CD4-positive, alpha-beta memory T cell (primary cell): ENCODE results near the gene ZMAT5. TPM values are rescaled to one million over a fixed set of nuclear protein-coding genes. Genes with fewer than 3 reads are reported as not detected.
A peak's percentile ranks its signal among the peaks of the same experiment; 100 is the strongest.
"Not testable (repeated sequence)": the region's sequence is repeated elsewhere in the genome, so short reads cannot be mapped to it uniquely, and the experiment has no call there.

ENCODE experiments used
- CTCF ChIA-PET: fragments of 350-600 bp; sonication (Branson Sonifier 250); formaldehyde crosslinking; loops from one replicate; lab custom pipeline; 2021; ENCODE audit warnings: inconsistent platforms; ENCODE audit not compliant: partially characterized antibody; lab: Charles Lee
- POLR2A ChIA-PET: fragments of 350-600 bp; sonication (Branson Sonifier 250); formaldehyde crosslinking; loops from one replicate; lab custom pipeline; 2021; ENCODE audit not compliant: partially characterized antibody; lab: Charles Lee
- DNase-seq, 5 donors: peaks; one replicate each; pipeline versions ENCODE4 v3.0.0 to v3.0.0-alpha.2; 2020 to 2022; ENCODE audit warnings: mixed read lengths in 1 of 5
- H3K27ac ChIP-seq: one replicate; pipeline ENCODE4 v1.7.0; 2013; ENCODE audit warnings: low read depth, low read length
- H3K27me3 ChIP-seq: 2 replicates; pipeline ENCODE4 v1.7.0; 2013; ENCODE audit warnings: mild to moderate bottlenecking, low read length, moderate library complexity; ENCODE audit not compliant: insufficient read depth
- H3K36me3 ChIP-seq: 2 replicates; pipeline ENCODE4 v1.7.0; 2013; ENCODE audit warnings: mild to moderate bottlenecking, low read length, moderate library complexity; ENCODE audit not compliant: insufficient read depth
- H3K4me1 ChIP-seq: 2 replicates; pipeline ENCODE4 v1.7.0; 2013; ENCODE audit warnings: mild to moderate bottlenecking, low read length, moderate library complexity; ENCODE audit not compliant: insufficient read depth
- H3K4me3 ChIP-seq, 2 donors: one replicate each; pipeline ENCODE4 v1.7.0; 2013; ENCODE audit warnings: low read length in 2 of 2, mild to moderate bottlenecking in 1 of 2
- H3K9me3 ChIP-seq, 2 donors: one replicate each; pipeline ENCODE4 v1.7.0; 2013; ENCODE audit warnings: low read length in 2 of 2, control low read depth in 1 of 2; ENCODE audit not compliant: control insufficient read depth in 1 of 2
- H3K27ac Mint-ChIP-seq, 7 donors: one replicate each; pipeline ENCODE4 v1.8.0; 2020 to 2021; ENCODE audit warnings: mixed read lengths in 7 of 7, mild to moderate bottlenecking in 6 of 7, inconsistent platforms in 3 of 7, moderate library complexity in 3 of 7
- H3K27me3 Mint-ChIP-seq, 2 donors: one replicate each; pipeline ENCODE4 v1.8.0; 2020 to 2021; ENCODE audit warnings: mixed read lengths in 2 of 2
- H3K36me3 Mint-ChIP-seq, 2 donors: one replicate each; pipeline ENCODE4 v1.8.0; 2020 to 2021; ENCODE audit warnings: mixed read lengths in 2 of 2, inconsistent platforms in 1 of 2, mild to moderate bottlenecking in 1 of 2
- H3K4me1 Mint-ChIP-seq, 4 donors: one replicate each; pipeline ENCODE4 v1.8.0; 2020 to 2021; ENCODE audit warnings: mixed read lengths in 4 of 4, mild to moderate bottlenecking in 1 of 4
- H3K4me3 Mint-ChIP-seq, 8 donors: one replicate each; pipeline ENCODE4 v1.8.0; 2020 to 2021; ENCODE audit warnings: mixed read lengths in 8 of 8, mild to moderate bottlenecking in 7 of 8, moderate library complexity in 6 of 8, inconsistent platforms in 3 of 8
- H3K9me3 Mint-ChIP-seq, 8 donors: one replicate each; pipeline ENCODE4 v1.8.0; 2020 to 2021; ENCODE audit warnings: mixed read lengths in 8 of 8, mild to moderate bottlenecking in 5 of 8, inconsistent platforms in 3 of 8, moderate library complexity in 1 of 8
- intact Hi-C: fragments of 100-400 bp; cut with micrococcal nuclease; formaldehyde crosslinking; loops from one replicate; pipeline ENCODE4 v1.15.1; 2023
- polyA plus RNA-seq, 2 donors: library from polyadenylated mRNA; unstranded; fragments of 300-500 nt; fragmentation: Illumina TruSeq; gene quantifications; one replicate each; pipeline ENCODE4 v1.2.3, GENCODE V29; 2021
- total RNA-seq, 2 experiments: library from RNA; stranded (reverse); gene quantifications; one replicate each; pipeline ENCODE4 v1.2.3, GENCODE V29; 2021

Gene ZMAT5
- total and polyA plus RNA-seq, 4 experiments from 2014 or later, result 16.3 to 67.7 (median 31.3) TPM

DNA sequence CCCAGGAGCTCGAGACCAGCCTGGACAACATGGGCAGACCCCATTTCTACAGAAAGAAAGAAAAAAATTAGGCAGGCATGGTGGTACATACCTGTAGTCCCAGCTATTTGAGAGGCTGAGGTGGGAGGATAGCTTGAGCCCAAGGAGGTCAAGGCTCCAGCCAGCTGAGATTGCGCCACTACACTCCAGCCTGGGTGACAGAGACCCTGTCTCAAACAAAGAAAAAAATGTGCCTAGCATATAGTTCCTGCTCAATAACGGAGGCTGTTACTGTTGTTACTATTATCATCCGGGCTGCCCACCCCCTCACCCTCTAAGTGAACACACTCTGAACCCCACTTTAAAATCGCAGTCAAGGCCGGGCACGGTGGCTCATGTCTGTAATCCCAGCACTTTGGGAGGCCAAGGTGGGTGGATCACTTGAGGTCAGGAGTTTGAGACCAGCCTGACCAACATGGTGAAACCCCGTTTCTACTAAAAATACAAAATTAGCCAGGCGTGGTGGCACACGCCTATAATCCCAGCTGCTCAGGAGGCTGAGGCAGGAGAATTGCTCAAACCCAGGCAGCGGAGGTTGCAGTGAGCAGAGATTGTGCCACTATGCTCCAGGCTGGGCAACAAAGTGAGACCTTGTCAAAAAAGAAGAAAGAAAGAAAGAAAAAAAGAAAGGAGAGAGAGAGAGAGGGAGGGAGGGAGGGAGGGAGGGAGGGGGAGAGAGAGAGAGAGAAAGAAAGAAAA is 12.0 kb downstream of the ZMAT5 start:
- H3K9me3 ChIP-seq, H3K4me3 ChIP-seq, H3K27me3 Mint-ChIP-seq, H3K27ac ChIP-seq, POLR2A ChIA-PET, H3K4me3 Mint-ChIP-seq, CTCF ChIA-PET, H3K27me3 ChIP-seq, H3K9me3 Mint-ChIP-seq, DNase-seq, intact Hi-C loops, H3K36me3 ChIP-seq: not testable (repeated sequence)
- peaks cover under 1 to 10% of the 10 kb centered on the region in 2 donors for H3K36me3 Mint-ChIP-seq
- peaks cover 19% of the 10 kb centered on the region for H3K4me1 ChIP-seq
- H3K4me1 Mint-ChIP-seq, result peaks cover 15 to 27% (median 16%) of the 10 kb centered on the region in 4 donors
- H3K27ac Mint-ChIP-seq, result peak overlapping the region in 1 of 7 donors; percentile 24

DNA sequence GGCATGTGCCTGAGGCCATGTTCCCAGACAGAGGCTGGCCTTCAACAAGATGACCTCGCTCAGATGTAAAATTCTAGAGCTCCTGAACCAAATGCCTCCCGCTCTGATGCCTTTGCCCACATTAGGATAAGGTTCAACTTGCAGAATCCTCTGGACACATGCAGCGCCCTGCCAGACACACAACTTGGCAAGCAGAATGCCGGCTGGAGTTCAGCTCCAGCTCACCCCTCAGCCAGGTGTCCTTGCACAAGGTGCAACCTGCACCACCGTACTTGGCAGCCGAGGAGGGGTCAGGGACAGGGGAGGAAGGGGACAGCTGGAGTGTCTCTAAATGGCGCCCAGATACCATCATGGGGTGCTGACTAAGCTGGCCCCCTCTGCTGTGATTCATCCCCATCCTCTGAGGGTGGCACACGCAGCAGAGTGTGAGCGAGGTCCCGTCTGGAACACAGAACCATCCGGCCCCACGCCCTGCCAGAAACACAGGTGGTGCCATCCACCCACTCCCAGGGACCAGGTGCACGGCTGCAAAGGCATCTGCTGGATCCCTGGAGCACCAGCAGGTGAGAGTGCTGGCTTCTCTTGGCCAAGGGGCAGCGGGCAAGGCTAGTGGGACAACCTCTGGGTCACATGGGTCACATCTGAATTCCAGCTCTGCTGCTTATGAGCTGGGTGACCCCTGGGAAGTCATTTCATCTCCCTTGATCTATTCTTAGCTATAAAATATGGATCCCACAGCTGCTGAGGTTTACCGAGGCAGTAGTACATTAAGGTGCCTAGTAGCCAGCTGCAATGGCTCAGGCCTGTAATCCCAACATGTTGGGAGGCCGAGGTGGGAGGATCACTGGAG is 12.8 kb downstream of the ZMAT5 start:
- no peaks in the 10 kb centered on the region for H3K9me3 ChIP-seq
- no peaks in the 10 kb centered on the region for H3K36me3 ChIP-seq
- Mint-ChIP-seq H3K4me1 (peaks cover 15 to 28% (median 15%) of the 10 kb centered on the region in 4 donors), H3K4me3 (no peak overlapping the region), H3K27ac (peak overlapping the region in 1 of 7 donors; percentile 24), H3K9me3 (no peaks in the 10 kb centered on the region), H3K36me3 (peaks cover 7 to 10% of the 10 kb centered on the region in 2 donors), H3K27me3 (no peaks in the 10 kb centered on the region)
- no peaks in the 10 kb centered on the region for H3K27me3 ChIP-seq
- CTCF ChIA-PET, result no interaction called here
- POLR2A ChIA-PET, result no interaction called here
- no peak overlapping the region for H3K4me3 ChIP-seq
- DNase-seq, result no peak
- no peak overlapping the region for H3K27ac ChIP-seq
- H3K4me1 ChIP-seq, result peaks cover 19% of the 10 kb centered on the region
- intact Hi-C loops, result no loop called here

DNA sequence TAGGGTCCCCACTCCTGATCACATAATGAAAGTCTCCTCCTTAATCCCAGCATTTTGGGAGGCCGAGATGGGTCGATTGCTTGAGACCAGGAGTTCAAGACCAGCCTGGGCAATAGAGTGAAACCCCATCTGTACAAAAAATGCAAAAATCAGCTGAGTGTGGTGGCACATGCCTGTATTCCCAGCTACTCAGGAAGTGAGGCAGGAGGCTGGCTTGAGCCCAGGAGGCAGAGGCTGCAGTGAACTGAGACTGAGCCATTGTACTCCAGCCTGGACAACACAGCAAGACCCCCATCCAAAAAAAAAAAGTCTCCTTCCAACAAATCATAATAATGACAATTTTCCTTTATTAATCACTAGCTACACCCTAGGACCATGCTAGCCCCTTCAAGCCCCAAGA is 15.1 kb downstream of the ZMAT5 start:
- H3K36me3 ChIP-seq, result peaks cover 12% of the 10 kb centered on the region

DNA sequence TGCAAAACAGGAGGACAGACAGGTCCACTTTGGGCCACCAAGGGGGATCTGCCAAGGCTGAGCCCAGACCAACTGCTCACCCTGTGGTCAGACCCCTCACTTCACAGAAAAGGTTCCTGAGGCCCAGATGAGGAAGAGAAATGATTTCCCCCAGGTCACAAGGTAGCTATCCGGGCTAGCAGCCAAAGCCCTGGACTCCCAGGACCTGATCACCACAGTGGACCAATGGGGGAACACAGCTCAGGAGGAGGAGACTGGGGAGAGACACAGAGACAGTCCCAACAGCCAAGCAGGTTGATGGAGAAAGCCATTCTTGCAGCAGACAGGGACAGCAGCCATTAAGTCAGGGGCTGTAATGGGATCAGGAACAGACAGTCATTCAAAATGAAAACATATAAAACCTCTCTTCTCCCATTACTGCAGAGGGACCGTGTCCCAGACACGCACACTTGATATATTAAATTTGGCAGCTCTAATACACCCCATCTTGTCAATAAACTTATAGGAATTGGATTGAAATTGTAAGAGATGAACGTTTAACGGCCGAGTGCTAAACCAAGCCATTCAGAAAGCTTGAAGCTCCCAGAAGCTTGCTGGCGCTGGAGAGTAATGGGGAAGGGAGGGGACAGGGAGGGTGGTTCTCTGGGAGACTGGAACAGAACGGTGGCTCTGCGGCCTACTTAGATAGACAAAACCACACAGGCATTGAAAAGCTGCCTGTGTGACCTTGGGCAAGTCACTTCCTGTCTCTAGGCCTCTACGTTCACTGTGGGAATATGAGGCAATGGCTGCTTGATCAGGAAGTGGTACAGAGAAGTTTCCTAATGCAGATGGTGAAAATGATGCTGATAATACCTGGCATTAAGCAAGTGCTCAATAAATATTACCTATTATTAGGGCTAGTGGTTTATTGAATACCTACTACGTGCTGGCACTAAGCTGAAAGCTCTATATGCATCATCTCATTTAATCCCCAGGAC is 16.0 kb downstream of the ZMAT5 start:
- CTCF ChIA-PET, result interaction anchor here (0.6 to 1.0 kb wide), 2 partner anchors 15 to 995 kb away, joined by 3 read pairs; no protein-coding TSS in a partner anchor
- Mint-ChIP-seq H3K27ac (peak overlapping the region; percentile 58 to 96 (median 88)), H3K4me3 (no peak overlapping the region), H3K36me3 (peaks cover 22% of the 10 kb centered on the region in 2 donors), H3K4me1 (peaks cover 15 to 28% (median 15%) of the 10 kb centered on the region in 4 donors), H3K27me3 (no peaks in the 10 kb centered on the region), H3K9me3 (no peaks in the 10 kb centered on the region)
- peaks cover 14% of the 10 kb centered on the region for H3K36me3 ChIP-seq
- H3K27me3 ChIP-seq, result no peaks in the 10 kb centered on the region
- peak in 4 of 5 donors; percentile 22 to 30 (median 28) for DNase-seq
- H3K4me3 ChIP-seq, result no peak overlapping the region
- intact Hi-C loops, result no loop called here
- peak overlapping the region; percentile 8 for H3K27ac ChIP-seq
- H3K4me1 ChIP-seq, result peaks cover 19% of the 10 kb centered on the region
- no peaks in the 10 kb centered on the region for H3K9me3 ChIP-seq
- POLR2A ChIA-PET, result no interaction called here

More for the DNA sequence above, 15.1 kb downstream of the ZMAT5 start:
- H3K27me3 ChIP-seq, result no peaks in the 10 kb centered on the region
- H3K4me1 Mint-ChIP-seq, result peaks cover 15 to 28% (median 15%) of the 10 kb centered on the region in 4 donors
- H3K4me1 ChIP-seq, result peaks cover 19% of the 10 kb centered on the region
- peaks cover 20 to 21% of the 10 kb centered on the region in 2 donors for H3K36me3 Mint-ChIP-seq
- peak overlapping the region; percentile 8 for H3K27ac ChIP-seq
- intact Hi-C loops, result no loop called here
- CTCF ChIA-PET, result interaction anchor here (1.0 kb wide), 1 partner anchor 15 kb away, joined by 3 read pairs; no protein-coding TSS in a partner anchor
- peak overlapping the region in 5 of 7 donors; percentile 12 to 88 (median 47) for H3K27ac Mint-ChIP-seq
- no peaks in the 10 kb centered on the region for H3K27me3 Mint-ChIP-seq
- H3K4me3 Mint-ChIP-seq, result no peak overlapping the region
- no peaks in the 10 kb centered on the region for H3K9me3 ChIP-seq
- DNase-seq, result no peak
- POLR2A ChIA-PET, result interaction anchor here (0.9 kb wide), 1 partner anchor 8 kb away, joined by 3 read pairs; no protein-coding TSS in a partner anchor
- H3K9me3 Mint-ChIP-seq, result no peaks in the 10 kb centered on the region
- no peak overlapping the region for H3K4me3 ChIP-seq

DNA sequence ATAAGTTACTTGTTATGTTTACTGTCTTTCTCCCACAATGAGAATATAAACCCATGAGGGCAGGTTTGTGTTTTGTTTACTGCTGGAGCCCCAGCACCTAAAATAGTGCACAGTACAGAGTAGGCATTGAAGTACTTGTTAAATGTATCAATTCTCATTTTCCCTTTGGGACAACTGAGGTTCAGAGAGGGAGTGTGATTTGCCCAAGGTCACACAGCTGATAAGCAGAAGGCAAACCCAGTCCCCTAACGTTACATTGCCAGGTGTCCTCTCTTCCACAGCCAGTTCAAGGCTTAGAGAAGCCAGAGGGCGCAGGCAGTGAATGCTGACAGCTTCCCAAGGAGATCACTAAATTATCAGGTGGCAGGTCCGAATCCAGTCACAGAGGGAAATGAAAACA is 16.8 kb downstream of the ZMAT5 start:
- Histone ChIP-seq H3K27ac (no peak overlapping the region), H3K9me3 (no peaks in the 10 kb centered on the region), H3K36me3 (peaks cover 17% of the 10 kb centered on the region), H3K27me3 (no peaks in the 10 kb centered on the region), H3K4me1 (peaks cover 19% of the 10 kb centered on the region), H3K4me3 (no peak overlapping the region)
- CTCF ChIA-PET, result no interaction called here
- Mint-ChIP-seq H3K27ac (no peak overlapping the region), H3K36me3 (peaks cover 26% of the 10 kb centered on the region in 2 donors), H3K9me3 (no peaks in the 10 kb centered on the region), H3K4me1 (peaks cover 12 to 28% (median 14%) of the 10 kb centered on the region in 4 donors), H3K4me3 (peak overlapping the region in 1 of 8 donors; percentile 15), H3K27me3 (no peaks in the 10 kb centered on the region)
- intact Hi-C loops, result no loop called here
- DNase-seq, result no peak
- POLR2A ChIA-PET, result no interaction called here

DNA sequence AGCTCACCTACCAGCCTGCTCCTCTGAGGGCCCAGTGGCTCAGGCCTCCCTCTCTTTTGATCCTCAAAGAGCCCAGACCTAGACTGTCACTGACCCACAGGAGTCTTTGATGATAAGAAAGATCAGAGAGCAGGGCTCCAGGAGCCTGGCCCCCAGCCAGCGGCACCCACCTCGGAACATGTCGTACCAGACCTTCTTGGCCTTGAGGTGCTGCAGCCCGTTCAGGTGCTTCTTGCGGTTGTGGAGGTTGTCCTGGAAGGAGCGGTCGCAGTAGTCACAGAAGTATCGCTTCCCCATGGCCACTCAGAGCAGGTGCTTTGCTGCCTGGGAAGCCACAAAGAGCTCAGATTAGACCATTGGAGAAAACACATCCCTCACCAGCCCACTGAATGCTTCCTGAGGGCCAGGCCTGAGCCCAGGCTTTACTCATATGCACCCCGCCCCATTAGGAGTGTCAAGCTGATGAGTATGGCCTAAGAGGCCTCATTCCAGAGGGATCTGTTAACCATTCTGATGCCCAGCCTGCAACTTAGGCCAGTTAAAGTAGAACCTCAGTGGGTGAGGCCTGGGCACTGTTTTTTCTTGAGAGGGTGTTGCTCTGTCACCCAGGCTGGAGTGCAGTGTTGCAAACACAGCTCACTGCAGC is 18.4 kb downstream of the ZMAT5 start:
- Mint-ChIP-seq H3K27me3 (no peaks in the 10 kb centered on the region), H3K36me3 (peaks cover 29 to 40% of the 10 kb centered on the region in 2 donors), H3K27ac (no peak overlapping the region), H3K9me3 (no peaks in the 10 kb centered on the region), H3K4me1 (peaks cover 12 to 28% (median 14%) of the 10 kb centered on the region in 4 donors), H3K4me3 (no peak overlapping the region)
- intact Hi-C loops, result no loop called here
- ChIA-PET CTCF (no interaction called here), POLR2A (no interaction called here)
- Histone ChIP-seq H3K9me3 (no peaks in the 10 kb centered on the region), H3K4me3 (no peak overlapping the region), H3K27ac (no peak overlapping the region), H3K4me1 (peaks cover 19% of the 10 kb centered on the region), H3K27me3 (no peaks in the 10 kb centered on the region), H3K36me3 (peaks cover 21% of the 10 kb centered on the region)
- no peak for DNase-seq
